HG03439 (cell line): Measurements from ENCODE around the gene LHCGR.
"Not testable (repeated sequence)": the region's sequence is repeated elsewhere in the genome, so short reads cannot be mapped to it uniquely, and the experiment has no call there.

Experiments used
- ATAC-seq: cut with Tn5 transposase; IDR thresholded peaks from one replicate; pipeline ENCODE4 v1.9.1; 2021; ENCODE audit warnings: mild to moderate bottlenecking, moderate library complexity; ENCODE audit not compliant: unreplicated experiment

The LHCGR gene

GRCh38 chr2:48747319-48747718 lies 8.2 kb downstream of the LHCGR start:
- no peak for ATAC-seq

GRCh38 chr2:48739236-48739635 lies 16.3 kb downstream of the LHCGR start:
- not testable (repeated sequence) for ATAC-seq

- no peak for ATAC-seq
These were observed 16.7 kb downstream of the LHCGR start for GRCh38 chr2:48738806-48739205.

GRCh38 chr2:48736251-48736650 lies 19.3 kb downstream of the LHCGR start:
- no peak for ATAC-seq

- ATAC-seq: no peak
These were observed 20.8 kb downstream of the LHCGR start for GRCh38 chr2:48734576-48735303.

- ATAC-seq: no peak
These were observed 22.4 kb downstream of the LHCGR start for GRCh38 chr2:48733067-48733503.

GRCh38 chr2:48728840-48729239 lies 26.7 kb downstream of the LHCGR start:
- no peak for ATAC-seq

- no peak for ATAC-seq
These were observed 27.2 kb downstream of the LHCGR start for GRCh38 chr2:48728295-48728694.

- ATAC-seq: no peak
These were observed 28.0 kb downstream of the LHCGR start for GRCh38 chr2:48727560-48727959.

- ATAC-seq: no peak
These were observed 29.6 kb downstream of the LHCGR start for GRCh38 chr2:48725696-48726494.

GRCh38 chr2:48724278-48724677 lies 31.2 kb downstream of the LHCGR start:
- no peak for ATAC-seq

GRCh38 chr2:48723129-48723528 lies 32.4 kb downstream of the LHCGR start:
- ATAC-seq: no peak

- no peak for ATAC-seq
These were observed 33.1 kb downstream of the LHCGR start for GRCh38 chr2:48722391-48722790.

GRCh38 chr2:48721158-48721557 lies 34.4 kb downstream of the LHCGR start:
- ATAC-seq: no peak

GRCh38 chr2:48719480-48720177 lies 35.9 kb downstream of the LHCGR start:
- no peak for ATAC-seq

- ATAC-seq: no peak
These were observed 37.7 kb downstream of the LHCGR start for GRCh38 chr2:48717846-48718245.

GRCh38 chr2:48715956-48716355 lies 39.6 kb downstream of the LHCGR start:
- no peak for ATAC-seq

GRCh38 chr2:48715042-48715899 lies 40.3 kb downstream of the LHCGR start:
- no peak for ATAC-seq

- ATAC-seq: no peak
These were observed 41.3 kb downstream of the LHCGR start for GRCh38 chr2:48714245-48714644.

- ATAC-seq: no peak
These were observed 41.9 kb downstream of the LHCGR start for GRCh38 chr2:48713647-48714046.

- no peak for ATAC-seq
These were observed 43.4 kb downstream of the LHCGR start for GRCh38 chr2:48712151-48712550.
